OCI-LY1 (cell line): Measurements from ENCODE around the gene CMTM7.

Source experiments
- H2AFZ ChIP-seq: fragments of 200-600 bp; sonication (generic), shearing (Covaris generic); 2 replicates; pipeline ENCODE4 v1.6.0; 2014; ENCODE audit warnings: antibody characterized with exemption, mild to moderate bottlenecking, low read length
- H3F3A ChIP-seq: fragments of 200-600 bp; sonication (generic), shearing (Covaris generic); 2 replicates; pipeline ENCODE4 v1.6.0; 2014; ENCODE audit warnings: mild to moderate bottlenecking, antibody characterized with exemption, low read length, moderate library complexity; ENCODE audit not compliant: insufficient read depth
- H3K27ac ChIP-seq: fragments of 200-600 bp; sonication (generic); 2 replicates; pipeline ENCODE4 v1.5.1; 2014; ENCODE audit warnings: low read length, mixed run types, mild to moderate bottlenecking, low read depth; ENCODE audit not compliant: poor library complexity, severe bottlenecking
- H3K27me3 ChIP-seq: fragments of 200-600 bp; sonication (generic); 2 replicates; pipeline ENCODE4 v1.6.0; 2014; ENCODE audit warnings: antibody characterized with exemption, mild to moderate bottlenecking, low read length, moderate library complexity; ENCODE audit not compliant: insufficient read depth
- H3K36me3 ChIP-seq: fragments of 200-600 bp; sonication (generic); 2 replicates; pipeline ENCODE4 v1.6.1; 2014; ENCODE audit warnings: mild to moderate bottlenecking, antibody characterized with exemption, low read length, moderate library complexity, mixed read lengths; ENCODE audit not compliant: insufficient read depth
- H3K4me1 ChIP-seq: fragments of 200-600 bp; sonication (generic); 2 replicates; pipeline ENCODE4 v1.5.1; 2014; ENCODE audit warnings: mild to moderate bottlenecking, low read length, moderate library complexity; ENCODE audit not compliant: insufficient read depth, severe bottlenecking
- H3K4me2 ChIP-seq: fragments of 200-600 bp; sonication (generic), shearing (Covaris generic); 2 replicates; pipeline ENCODE4 v1.6.1; 2014; ENCODE audit warnings: low read length
- H3K4me3 ChIP-seq: fragments of 200-600 bp; sonication (generic); 2 replicates; pipeline ENCODE4 v1.5.1; 2014; ENCODE audit warnings: low read length, low read depth, mild to moderate bottlenecking, mixed read lengths; ENCODE audit not compliant: poor library complexity, severe bottlenecking
- H3K79me2 ChIP-seq: fragments of 200-600 bp; shearing (Covaris generic); 2 replicates; pipeline ENCODE4 v1.6.1; 2016; ENCODE audit warnings: mixed run types, low read length, mixed read lengths; ENCODE audit not compliant: insufficient read depth
- H3K9ac ChIP-seq: fragments of 200-600 bp; sonication (generic), shearing (Covaris generic); 2 replicates; pipeline ENCODE4 v1.6.1; 2014; ENCODE audit warnings: mild to moderate bottlenecking, low read length, mixed read lengths
- H3K9me2 ChIP-seq: fragments of 200-600 bp; sonication (generic), shearing (Covaris generic); 2 replicates; pipeline ENCODE4 v1.6.1; 2014; ENCODE audit warnings: low read depth, mild to moderate bottlenecking, low read length, mixed read lengths
- H3K9me3 ChIP-seq: fragments of 200-600 bp; shearing (Covaris generic); 2 replicates; pipeline ENCODE4 v1.6.1; 2014; ENCODE audit warnings: low read length, mixed read lengths
- H4K20me1 ChIP-seq: fragments of 200-600 bp; sonication (generic), shearing (Covaris generic); 2 replicates; pipeline ENCODE4 v1.6.0; 2016; ENCODE audit warnings: mild to moderate bottlenecking, low read length; ENCODE audit not compliant: insufficient read depth
- CTCF ChIP-seq: fragments of 200-600 bp; sonication (generic), shearing (Covaris generic); IDR thresholded peaks from 2 replicates; pipeline ENCODE4 v1.5.1; 2017; ENCODE audit warnings: mild to moderate bottlenecking, antibody characterized with exemption, low read length, moderate library complexity, mixed read lengths
- EZH2 ChIP-seq: fragments of 200-600 bp; sonication (generic), shearing (Covaris generic); IDR thresholded peaks from 2 replicates; pipeline ENCODE4 v1.8.0; 2017; ENCODE audit warnings: borderline replicate concordance, mixed run types, mild to moderate bottlenecking, antibody characterized with exemption, low read length, moderate library complexity, mixed read lengths

Gene CMTM7

GRCh38 chr3:32499585-32499984, 107.9 kb downstream of the CMTM7 start:
- no peak overlapping the region for H3K27ac ChIP-seq
- H3K36me3 ChIP-seq: no peaks in the 10 kb centered on the region
- H3K4me2 ChIP-seq: no peak overlapping the region
- H3K27me3 ChIP-seq: no peaks in the 10 kb centered on the region
- H4K20me1 ChIP-seq: 0 out of 2 replicates have a peak, but pooled peaks cover 4% of the 10 kb centered on the region
- no peak overlapping the region for H2AFZ ChIP-seq
- H3K9me3 ChIP-seq: no peaks in the 10 kb centered on the region
- no peaks in the 10 kb centered on the region for H3F3A ChIP-seq
- TF ChIP-seq EZH2: no peak
- no peak for TF ChIP-seq CTCF
- H3K4me1 ChIP-seq: peaks cover 56% of the 10 kb centered on the region
- no peaks in the 10 kb centered on the region for H3K9me2 ChIP-seq
- no peak overlapping the region for H3K4me3 ChIP-seq
- H3K9ac ChIP-seq: no peak overlapping the region
- H3K79me2 ChIP-seq: peaks cover 22% of the 10 kb centered on the region

GRCh38 chr3:32500231-32500630, 108.6 kb downstream of the CMTM7 start:
- no peak overlapping the region for H3K4me3 ChIP-seq
- no peaks in the 10 kb centered on the region for H3F3A ChIP-seq
- no peak overlapping the region for H2AFZ ChIP-seq
- H3K79me2 ChIP-seq: peaks cover 15% of the 10 kb centered on the region; the same call in 1 of the 2 replicates
- no peaks in the 10 kb centered on the region for H3K36me3 ChIP-seq
- H3K9me3 ChIP-seq: no peaks in the 10 kb centered on the region
- no peaks in the 10 kb centered on the region for H3K27me3 ChIP-seq
- no peak overlapping the region for H3K9ac ChIP-seq
- 0 out of 2 replicates have a peak, but pooled peaks cover 4% of the 10 kb centered on the region for H4K20me1 ChIP-seq
- H3K4me2 ChIP-seq: peak overlapping the region; percentile 96
- peaks cover 53% of the 10 kb centered on the region for H3K4me1 ChIP-seq
- H3K9me2 ChIP-seq: no peaks in the 10 kb centered on the region
- H3K27ac ChIP-seq: no peak overlapping the region
- no peak for TF ChIP-seq EZH2
- TF ChIP-seq CTCF: no peak

- peaks cover 13% of the 10 kb centered on the region; the same call in 1 of the 2 replicates for H3K79me2 ChIP-seq
- TF ChIP-seq CTCF (no peak), EZH2 (no peak)
- no peaks in the 10 kb centered on the region for H3K27me3 ChIP-seq
- peak overlapping the region; percentile 96 for H3K4me2 ChIP-seq
- 0 out of 2 replicates have a peak, but pooled peaks cover 4% of the 10 kb centered on the region for H4K20me1 ChIP-seq
- H3K4me3 ChIP-seq: peak overlapping the region; percentile 86
- no peak overlapping the region for H2AFZ ChIP-seq
- H3K27ac ChIP-seq: no peak overlapping the region
- peak overlapping the region; percentile 82; the same call in 1 of the 2 replicates for H3K9ac ChIP-seq
- no peaks in the 10 kb centered on the region for H3K9me2 ChIP-seq
- no peaks in the 10 kb centered on the region for H3K9me3 ChIP-seq
- no peaks in the 10 kb centered on the region for H3F3A ChIP-seq
- no peaks in the 10 kb centered on the region for H3K36me3 ChIP-seq
- H3K4me1 ChIP-seq: peaks cover 50% of the 10 kb centered on the region
Measured at GRCh38 chr3:32500880-32501782, 109.5 kb downstream of the CMTM7 start.
